LNCaP clone FGC (cell line): ENCODE data around the gene RELL1.

Source experiments
- DNase-seq: peaks from one replicate; pipeline ENCODE4 v3.0.0-alpha.2; 2011; ENCODE audit warnings: low read depth
- H3K4me3 ChIP-seq: 2 replicates; pipeline ENCODE4 v1.5.1; 2011; ENCODE audit warnings: mild to moderate bottlenecking, low read depth, low read length, control low read depth
- TF ChIP-seq, protein P1 (sequence below): IDR thresholded peaks from 2 replicates; pipeline ENCODE4 v1.5.1; 2012; ENCODE audit warnings: mild to moderate bottlenecking; ENCODE audit not compliant: control insufficient read depth, insufficient read depth; ENCODE audit errors: extremely low read depth

Gene RELL1

DNA sequence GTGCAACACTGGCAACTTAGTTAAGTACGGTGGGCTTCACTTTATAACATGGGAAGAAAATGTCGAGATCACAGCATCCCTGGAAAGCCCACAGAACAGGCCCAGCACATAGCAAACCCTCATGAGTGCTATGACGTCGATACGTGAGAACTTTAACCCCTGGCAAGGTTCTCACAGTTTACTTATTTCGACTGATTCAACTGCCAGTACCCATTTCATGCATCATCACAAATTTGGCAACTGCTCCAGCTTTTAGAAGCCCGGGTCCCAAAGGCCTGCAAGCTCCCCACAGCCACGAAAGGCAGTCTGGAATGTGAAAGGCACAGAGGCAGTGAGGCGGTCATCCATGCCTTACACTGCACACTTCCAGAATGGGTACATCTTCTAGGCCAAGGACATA lies 41.2 kb downstream of the RELL1 start:
- no peak for DNase-seq
- no peak overlapping the region for H3K4me3 ChIP-seq
- TF ChIP-seq, protein P1, sequence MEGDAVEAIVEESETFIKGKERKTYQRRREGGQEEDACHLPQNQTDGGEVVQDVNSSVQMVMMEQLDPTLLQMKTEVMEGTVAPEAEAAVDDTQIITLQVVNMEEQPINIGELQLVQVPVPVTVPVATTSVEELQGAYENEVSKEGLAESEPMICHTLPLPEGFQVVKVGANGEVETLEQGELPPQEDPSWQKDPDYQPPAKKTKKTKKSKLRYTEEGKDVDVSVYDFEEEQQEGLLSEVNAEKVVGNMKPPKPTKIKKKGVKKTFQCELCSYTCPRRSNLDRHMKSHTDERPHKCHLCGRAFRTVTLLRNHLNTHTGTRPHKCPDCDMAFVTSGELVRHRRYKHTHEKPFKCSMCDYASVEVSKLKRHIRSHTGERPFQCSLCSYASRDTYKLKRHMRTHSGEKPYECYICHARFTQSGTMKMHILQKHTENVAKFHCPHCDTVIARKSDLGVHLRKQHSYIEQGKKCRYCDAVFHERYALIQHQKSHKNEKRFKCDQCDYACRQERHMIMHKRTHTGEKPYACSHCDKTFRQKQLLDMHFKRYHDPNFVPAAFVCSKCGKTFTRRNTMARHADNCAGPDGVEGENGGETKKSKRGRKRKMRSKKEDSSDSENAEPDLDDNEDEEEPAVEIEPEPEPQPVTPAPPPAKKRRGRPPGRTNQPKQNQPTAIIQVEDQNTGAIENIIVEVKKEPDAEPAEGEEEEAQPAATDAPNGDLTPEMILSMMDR = no peak

DNA sequence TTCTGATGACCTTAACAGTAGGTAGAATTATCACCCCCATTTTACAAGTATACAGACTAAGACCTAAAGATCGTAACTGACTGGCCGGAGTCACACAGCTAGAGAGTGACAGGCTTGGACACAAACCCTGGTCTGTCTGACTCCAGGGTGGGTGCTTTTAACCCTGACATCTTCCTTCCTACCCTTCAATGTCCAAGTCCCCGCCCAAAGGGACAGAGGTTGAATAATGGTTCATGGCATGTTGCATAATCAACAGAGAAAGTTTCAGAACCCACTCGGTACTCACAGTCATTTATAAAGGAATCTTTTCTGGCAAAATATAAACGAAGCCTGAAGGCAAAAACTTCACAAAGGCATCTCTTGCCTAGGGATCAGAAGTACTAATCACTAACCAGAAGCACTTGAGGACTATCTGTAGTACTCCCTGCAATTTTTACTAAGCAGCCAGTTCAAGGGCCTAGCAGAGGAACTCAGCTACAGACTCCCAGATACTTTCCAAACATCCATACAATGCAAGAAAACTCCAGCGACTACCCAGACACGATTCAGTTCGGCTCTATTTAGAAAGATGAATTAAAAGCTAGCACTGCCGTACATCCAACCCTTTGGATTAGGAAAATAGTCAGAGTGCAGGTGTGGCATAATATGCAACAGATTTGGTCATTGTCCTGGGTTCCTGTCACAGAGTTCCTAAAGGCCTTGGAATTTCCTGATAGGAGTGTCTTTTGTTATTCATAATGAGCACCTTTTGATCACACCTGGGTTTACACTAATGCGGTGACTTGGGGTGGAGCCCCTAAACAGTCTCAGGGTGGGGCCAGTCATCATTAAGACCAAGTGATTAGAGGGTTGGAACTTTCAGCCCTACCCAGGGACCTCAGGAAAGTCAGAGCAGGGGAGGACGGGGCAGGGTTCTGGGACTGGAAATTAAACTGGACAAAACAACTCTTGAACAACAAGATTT lies 44.0 kb downstream of the RELL1 start:
- TF ChIP-seq, protein P1 = no peak
- no peak for DNase-seq
- no peak overlapping the region for H3K4me3 ChIP-seq

DNA sequence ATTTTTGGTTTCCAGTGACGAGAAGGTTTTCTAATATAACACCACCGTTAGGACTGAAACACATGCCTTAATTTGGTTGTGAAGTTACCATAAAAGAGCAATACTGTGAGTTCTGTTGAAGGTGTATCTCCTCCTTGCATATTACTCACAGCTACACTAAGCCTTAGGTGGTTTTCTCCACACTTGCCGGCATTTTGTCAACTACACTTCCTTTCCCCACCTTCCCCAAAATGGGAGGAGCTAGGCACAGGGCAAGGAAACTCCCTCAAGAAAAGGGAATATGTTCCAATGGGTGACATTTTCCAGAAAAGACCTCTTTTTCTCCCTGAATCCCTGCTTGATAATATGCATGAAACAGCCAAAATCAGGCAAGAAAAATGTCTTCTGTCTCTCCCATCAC lies 44.8 kb downstream of the RELL1 start:
- no peak overlapping the region for H3K4me3 ChIP-seq
- TF ChIP-seq, protein P1 = no peak
- no peak for DNase-seq

DNA sequence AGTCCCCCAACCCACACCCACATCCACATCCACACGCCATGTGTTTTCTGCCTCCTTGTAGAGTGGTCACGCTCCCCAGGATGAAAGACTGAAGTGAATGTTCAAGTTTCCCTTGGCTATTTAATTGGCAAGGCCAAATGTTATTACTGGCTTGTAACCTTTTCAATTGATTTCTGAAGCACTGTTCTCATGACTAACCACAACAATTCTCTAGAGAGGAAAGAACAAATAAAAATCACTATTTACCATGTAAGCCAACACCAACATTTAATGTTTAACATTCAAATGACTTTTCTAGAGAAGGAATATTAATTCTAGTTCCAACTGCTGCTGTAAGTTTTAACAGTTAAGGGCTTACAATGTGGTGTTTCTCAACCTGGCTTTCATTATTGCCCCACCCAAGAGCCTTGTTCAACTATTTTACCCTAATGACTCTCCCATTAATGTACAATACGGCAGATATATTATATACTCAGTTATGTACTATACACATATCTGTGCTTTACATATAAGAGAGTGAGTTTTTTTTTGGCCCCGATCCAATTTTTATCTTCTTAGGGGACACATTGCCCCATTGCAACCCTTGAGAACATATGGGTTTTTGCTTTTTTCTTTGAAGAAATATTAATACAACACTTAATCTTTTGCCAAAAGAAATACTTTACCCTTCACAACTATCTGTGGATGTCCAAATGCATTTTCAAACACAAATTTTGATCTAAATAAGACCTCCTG lies 46.5 kb downstream of the RELL1 start:
- TF ChIP-seq, protein P1 = no peak
- no peak overlapping the region for H3K4me3 ChIP-seq
- no peak for DNase-seq

DNA sequence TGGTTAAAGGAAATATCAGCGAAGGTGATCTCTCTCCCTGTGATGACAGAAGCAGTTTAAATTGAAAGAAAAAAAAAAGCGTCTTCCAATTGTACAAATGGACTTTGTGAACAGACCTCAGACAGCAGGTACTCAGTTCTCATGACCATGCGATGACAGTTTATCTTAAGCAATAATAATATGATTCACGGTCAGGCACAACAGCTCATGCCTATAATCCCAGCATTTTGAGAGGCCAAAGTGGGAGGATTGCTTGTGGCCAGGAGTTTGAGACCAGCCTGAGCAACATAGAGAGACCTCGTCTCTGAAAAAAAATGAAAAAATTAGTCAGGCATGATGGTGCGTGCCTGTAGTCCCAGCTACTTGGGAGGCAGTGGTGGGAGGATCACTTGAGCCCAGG lies 51.0 kb downstream of the RELL1 start:
- no peak overlapping the region for H3K4me3 ChIP-seq
- TF ChIP-seq, protein P1 = no peak
- no peak for DNase-seq

DNA sequence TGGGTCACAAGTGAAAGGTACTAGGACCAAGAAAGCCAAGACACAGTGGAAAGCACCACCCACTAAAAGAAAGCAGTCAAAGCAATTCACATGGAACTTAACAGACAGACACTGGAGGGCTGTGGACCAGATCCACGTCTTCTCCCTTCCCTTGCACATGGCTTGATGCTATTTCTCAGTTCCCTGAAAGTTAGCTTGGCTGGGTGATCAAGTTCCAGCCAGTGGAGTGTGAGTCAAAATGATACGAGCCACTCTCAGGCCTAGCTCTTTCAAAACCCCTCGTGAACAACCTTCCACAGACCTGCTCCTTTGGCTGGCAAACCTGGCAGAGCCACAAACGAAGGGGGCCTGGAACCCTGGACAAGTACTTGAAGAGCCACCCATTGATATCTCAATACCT lies 52.0 kb downstream of the RELL1 start:
- no peak overlapping the region for H3K4me3 ChIP-seq
- DNase-seq = no peak

More for the DNA sequence above, 52.0 kb downstream of the RELL1 start:
- TF ChIP-seq, protein P1 = no peak
